Fibroblast of lung (primary cell): Measurements from ENCODE around the gene PCCB. TPM values are rescaled to one million over a fixed set of nuclear protein-coding genes. Genes with fewer than 3 reads are reported as not detected.

Source experiments
- DNase-seq, 2 donors: peaks; one replicate each; pipeline versions ENCODE4 v3.0.0 to v3.0.0-alpha.2; 2010; ENCODE audit warnings: low read depth in 2 of 2
- H2AFZ ChIP-seq: 2 replicates; pipeline ENCODE4 v1.5.1; 2012; ENCODE audit warnings: low read length, control low read depth, inconsistent platforms
- H3K27ac ChIP-seq: 2 replicates; pipeline ENCODE4 v1.5.1; 2011; ENCODE audit warnings: low read length, control low read depth; ENCODE audit not compliant: insufficient read depth
- H3K27me3 ChIP-seq: 2 replicates; pipeline ENCODE4 v1.5.1; 2011; ENCODE audit warnings: mild to moderate bottlenecking, low read length; ENCODE audit not compliant: control insufficient read depth, insufficient read depth
- H3K36me3 ChIP-seq: 2 replicates; pipeline ENCODE4 v1.5.1; 2011; ENCODE audit warnings: low read length; ENCODE audit not compliant: control insufficient read depth, insufficient read depth
- H3K4me1 ChIP-seq: 2 replicates; pipeline ENCODE4 v1.5.1; 2011; ENCODE audit warnings: low read length; ENCODE audit not compliant: control insufficient read depth, insufficient read depth; ENCODE audit errors: extremely low read depth
- H3K4me2 ChIP-seq: 2 replicates; pipeline ENCODE4 v1.5.1; 2011; ENCODE audit warnings: low read length, control low read depth; ENCODE audit not compliant: insufficient read depth; ENCODE audit errors: extremely low read depth
- H3K4me3 ChIP-seq, 4 experiments: fragments of 200-600 bp in 1 of 4; sonication (generic) in 1 of 4; replicated peaks in 1 of 4; 2 replicates each; pipeline ENCODE4 v1.5.1; 2011 to 2016; ENCODE audit warnings: low read length in 4 of 4, low read depth in 3 of 4, mild to moderate bottlenecking in 3 of 4, control low read depth in 2 of 4, inconsistent platforms in 1 of 4, mixed read lengths in 1 of 4; ENCODE audit not compliant: insufficient read depth in 1 of 4; ENCODE audit errors: control extremely low read depth in 1 of 4
- H3K79me2 ChIP-seq: 2 replicates; pipeline ENCODE4 v1.5.1; 2012; ENCODE audit warnings: mild to moderate bottlenecking, low read length, inconsistent platforms; ENCODE audit not compliant: control insufficient read depth, insufficient read depth
- H3K9ac ChIP-seq: 2 replicates; pipeline ENCODE4 v1.5.1; 2011; ENCODE audit warnings: mild to moderate bottlenecking, low read length, control low read depth; ENCODE audit not compliant: insufficient read depth
- H3K9me3 ChIP-seq: 2 replicates; pipeline ENCODE4 v1.5.1; 2012; ENCODE audit warnings: low read depth, low read length; ENCODE audit not compliant: control insufficient read depth, insufficient read depth
- H4K20me1 ChIP-seq: 2 replicates; pipeline ENCODE4 v1.5.1; 2011; ENCODE audit warnings: low read length; ENCODE audit not compliant: control insufficient read depth, insufficient read depth; ENCODE audit errors: extremely low read depth
- CTCF ChIP-seq, 2 donors: IDR thresholded peaks in 1 of 2; conservative IDR thresholded peaks in 1 of 2; 1 replicate in 1 of 2; 2 replicates in 1 of 2; pipeline ENCODE4 v1.5.1; 2011 to 2012; ENCODE audit warnings: low read length in 2 of 2, control low read depth in 1 of 2, inconsistent platforms in 1 of 2, low read depth in 1 of 2, mild to moderate bottlenecking in 1 of 2
- EZH2 ChIP-seq: IDR thresholded peaks from 2 replicates; pipeline ENCODE4 v1.5.1; 2012; ENCODE audit warnings: low read length, control low read depth, mild to moderate bottlenecking; ENCODE audit errors: missing control alignments
- polyA plus RNA-seq, 2 donors: library from polyadenylated mRNA; depleted of rRNA in 1 of 2; stranded (reverse) in 1 of 2; unstranded in 1 of 2; fragments of >200 nt; gene quantifications; 2 replicates each; pipeline ENCODE4 v1.2.1, GENCODE V29; 2011 to 2012; ENCODE audit warnings: missing spikeins in 1 of 2
- total RNA-seq: library from RNA; depleted of rRNA; stranded (reverse); fragments of >200 nt; gene quantifications from 2 replicates; pipeline ENCODE4 v1.2.1, GENCODE V29; 2014

Gene PCCB
- total and polyA plus RNA-seq, 2 donors (not counting 1 experiment from before 2014, with no cell fraction given), result 56.0 to 81.4 TPM

GRCh38 chr3:136249593-136249992 is 547 bp upstream of the PCCB start:
- H3K4me3 ChIP-seq, result peak overlapping the region; percentile 65 to 76 (median 68)
- no peak for DNase-seq
- no peaks in the 10 kb centered on the region for H4K20me1 ChIP-seq
- peak overlapping the region; percentile 93 for H2AFZ ChIP-seq
- no peaks in the 10 kb centered on the region for H3K36me3 ChIP-seq
- peak overlapping the region; percentile 67 for H3K4me2 ChIP-seq
- no peaks in the 10 kb centered on the region for H3K27me3 ChIP-seq
- no peaks in the 10 kb centered on the region for H3K9me3 ChIP-seq
- H3K4me1 ChIP-seq, result peaks cover 7% of the 10 kb centered on the region
- TF ChIP-seq CTCF (conservative IDR thresholded peaks at IDR 0.05 in 1 of 2, IDR thresholded peaks at IDR 0.05 in 1 of 2; ENCODE audit: low read depth in 1 of 2, low read length in 2 of 2) (no peak), EZH2 (no peak)
- peaks cover 8% of the 10 kb centered on the region for H3K79me2 ChIP-seq
- peak overlapping the region; percentile 79 for H3K27ac ChIP-seq
- no peak overlapping the region for H3K9ac ChIP-seq

- Histone ChIP-seq H3K36me3 (no peaks in the 10 kb centered on the region), H3K9me3 (no peaks in the 10 kb centered on the region), H3K4me3 (peak overlapping the region; percentile 65 to 76 (median 68)), H2AFZ (peak overlapping the region; percentile 81), H3K79me2 (peaks cover 8% of the 10 kb centered on the region), H3K4me1 (peaks cover 7% of the 10 kb centered on the region), H3K9ac (no peak overlapping the region), H3K27ac (peak overlapping the region; percentile 79), H4K20me1 (no peaks in the 10 kb centered on the region), H3K27me3 (no peaks in the 10 kb centered on the region), H3K4me2 (peak overlapping the region; percentile 95)
- TF ChIP-seq EZH2 (no peak), CTCF (conservative IDR thresholded peaks at IDR 0.05 in 1 of 2, IDR thresholded peaks at IDR 0.05 in 1 of 2; ENCODE audit: low read depth in 1 of 2, low read length in 2 of 2) (peak in 1 of 2 donors; percentile 29)
- peak; percentile 64 for DNase-seq
These were observed 842 bp downstream of the PCCB start for GRCh38 chr3:136250903-136251460.

GRCh38 chr3:136251511-136251910 is 1.4 kb downstream of the PCCB start:
- no peaks in the 10 kb centered on the region for H3K27me3 ChIP-seq
- H3K4me3 ChIP-seq, result peak overlapping the region; percentile 65 to 76 (median 68)
- H3K9ac ChIP-seq, result no peak overlapping the region
- peaks cover 8% of the 10 kb centered on the region for H3K79me2 ChIP-seq
- H3K4me1 ChIP-seq, result peaks cover 7% of the 10 kb centered on the region
- H3K9me3 ChIP-seq, result no peaks in the 10 kb centered on the region
- no peaks in the 10 kb centered on the region for H3K36me3 ChIP-seq
- DNase-seq, result no peak
- H3K27ac ChIP-seq, result no peak overlapping the region
- H4K20me1 ChIP-seq, result no peaks in the 10 kb centered on the region
- TF ChIP-seq EZH2, result no peak
- TF ChIP-seq CTCF (conservative IDR thresholded peaks at IDR 0.05 in 1 of 2, IDR thresholded peaks at IDR 0.05 in 1 of 2; ENCODE audit: low read depth in 1 of 2, low read length in 2 of 2), result no peak
- H3K4me2 ChIP-seq, result peak overlapping the region; percentile 95
- peak overlapping the region; percentile 81 for H2AFZ ChIP-seq
